ENCODE data around the gene SMAD3.

- TF ChIP-seq CTCF (IDR thresholded peaks at IDR 0.05; ENCODE audit: poor library complexity, severe bottlenecking) (no peak), EP300 (conservative IDR thresholded peaks at IDR 0.05; ENCODE audit: poor library complexity, severe bottlenecking) (no peak), MXI1 (conservative IDR thresholded peaks at IDR 0.05; ENCODE audit: poor library complexity, severe bottlenecking) (no peak), EZH2 (IDR thresholded peaks at IDR 0.05; ENCODE audit: borderline replicate concordance, insufficient read depth, low read length, poor library complexity, severe bottlenecking) (no peak), POLR2AphosphoS5 (IDR thresholded peaks at IDR 0.05) (no peak), RAD21 (conservative IDR thresholded peaks at IDR 0.05) (no peak), TAF1 (IDR thresholded peaks at IDR 0.05; ENCODE audit: low read depth) (no peak), SMC3 (conservative IDR thresholded peaks at IDR 0.05; ENCODE audit: poor library complexity) (no peak)
- TF ChIP-seq, protein P1, sequence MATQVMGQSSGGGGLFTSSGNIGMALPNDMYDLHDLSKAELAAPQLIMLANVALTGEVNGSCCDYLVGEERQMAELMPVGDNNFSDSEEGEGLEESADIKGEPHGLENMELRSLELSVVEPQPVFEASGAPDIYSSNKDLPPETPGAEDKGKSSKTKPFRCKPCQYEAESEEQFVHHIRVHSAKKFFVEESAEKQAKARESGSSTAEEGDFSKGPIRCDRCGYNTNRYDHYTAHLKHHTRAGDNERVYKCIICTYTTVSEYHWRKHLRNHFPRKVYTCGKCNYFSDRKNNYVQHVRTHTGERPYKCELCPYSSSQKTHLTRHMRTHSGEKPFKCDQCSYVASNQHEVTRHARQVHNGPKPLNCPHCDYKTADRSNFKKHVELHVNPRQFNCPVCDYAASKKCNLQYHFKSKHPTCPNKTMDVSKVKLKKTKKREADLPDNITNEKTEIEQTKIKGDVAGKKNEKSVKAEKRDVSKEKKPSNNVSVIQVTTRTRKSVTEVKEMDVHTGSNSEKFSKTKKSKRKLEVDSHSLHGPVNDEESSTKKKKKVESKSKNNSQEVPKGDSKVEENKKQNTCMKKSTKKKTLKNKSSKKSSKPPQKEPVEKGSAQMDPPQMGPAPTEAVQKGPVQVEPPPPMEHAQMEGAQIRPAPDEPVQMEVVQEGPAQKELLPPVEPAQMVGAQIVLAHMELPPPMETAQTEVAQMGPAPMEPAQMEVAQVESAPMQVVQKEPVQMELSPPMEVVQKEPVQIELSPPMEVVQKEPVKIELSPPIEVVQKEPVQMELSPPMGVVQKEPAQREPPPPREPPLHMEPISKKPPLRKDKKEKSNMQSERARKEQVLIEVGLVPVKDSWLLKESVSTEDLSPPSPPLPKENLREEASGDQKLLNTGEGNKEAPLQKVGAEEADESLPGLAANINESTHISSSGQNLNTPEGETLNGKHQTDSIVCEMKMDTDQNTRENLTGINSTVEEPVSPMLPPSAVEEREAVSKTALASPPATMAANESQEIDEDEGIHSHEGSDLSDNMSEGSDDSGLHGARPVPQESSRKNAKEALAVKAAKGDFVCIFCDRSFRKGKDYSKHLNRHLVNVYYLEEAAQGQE (IDR thresholded peaks at IDR 0.05; ENCODE audit: borderline replicate concordance), result no peak
These were observed 9.5 kb downstream of the SMAD3 start for GRCh38 chr15:67074886-67075229.

Measured in neural cell (in vitro differentiated cells).